Suprapubic skin (tissue), 4 donors: Measurements from ENCODE around the gene SPAG8.

Experiments
- CTCF ChIP-seq, 2 donors: fragments of 200-600 bp in 1 of 2; fragments of 450-650 bp in 1 of 2; sonication (generic) in 1 of 2; IDR thresholded peaks; one replicate each; pipeline ENCODE4 v1.5.1; 2016 to 2019; ENCODE audit warnings: antibody characterized with exemption in 2 of 2, mild to moderate bottlenecking in 1 of 2, moderate library complexity in 1 of 2
- POLR2A ChIP-seq, 2 donors: fragments of 450-650 bp; IDR thresholded peaks; one replicate each; pipeline ENCODE4 v1.6.1; 2017; ENCODE audit warnings: antibody characterized with exemption in 2 of 2, mild to moderate bottlenecking in 2 of 2, moderate library complexity in 2 of 2
- POLR2AphosphoS5 ChIP-seq, 3 donors: sonication (generic); formaldehyde crosslinking; IDR thresholded peaks; one replicate each; pipeline ENCODE4 v1.6.1; 2017; ENCODE audit warnings: antibody characterized with exemption in 3 of 3

DNA sequence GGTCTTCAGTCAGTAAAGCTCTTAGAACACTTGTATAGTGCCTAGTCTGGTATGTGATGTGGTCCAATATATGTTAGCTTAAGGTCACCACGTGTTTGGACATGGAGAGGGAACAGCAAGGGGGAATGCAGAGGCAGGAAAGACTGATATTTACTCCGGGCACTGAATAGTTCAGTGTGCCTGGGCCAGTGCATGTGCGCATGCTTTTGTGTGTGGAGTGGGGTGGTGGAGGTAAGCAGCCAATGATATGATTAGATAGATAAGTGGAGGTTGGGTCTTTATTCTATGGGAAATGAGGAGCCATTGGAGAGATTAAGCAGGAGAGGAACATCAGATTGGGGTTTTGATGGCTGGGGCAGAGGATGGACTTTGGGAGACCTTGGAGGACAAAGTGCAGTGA, 44.1 kb upstream of the SPAG8 start:
- TF ChIP-seq POLR2AphosphoS5 (IDR thresholded peaks at IDR 0.05) (no peak), CTCF (IDR thresholded peaks at IDR 0.05) (no peak), POLR2A (IDR thresholded peaks at IDR 0.05) (no peak)
